ENCODE measurements around the gene ZFPM1. TPM values are rescaled to one million over a fixed set of nuclear protein-coding genes. Genes with fewer than 3 reads are reported as not detected.

ZFPM1 gene
- total RNA-seq, 1 donor from 2014 or later = 1.7 TPM

DNA sequence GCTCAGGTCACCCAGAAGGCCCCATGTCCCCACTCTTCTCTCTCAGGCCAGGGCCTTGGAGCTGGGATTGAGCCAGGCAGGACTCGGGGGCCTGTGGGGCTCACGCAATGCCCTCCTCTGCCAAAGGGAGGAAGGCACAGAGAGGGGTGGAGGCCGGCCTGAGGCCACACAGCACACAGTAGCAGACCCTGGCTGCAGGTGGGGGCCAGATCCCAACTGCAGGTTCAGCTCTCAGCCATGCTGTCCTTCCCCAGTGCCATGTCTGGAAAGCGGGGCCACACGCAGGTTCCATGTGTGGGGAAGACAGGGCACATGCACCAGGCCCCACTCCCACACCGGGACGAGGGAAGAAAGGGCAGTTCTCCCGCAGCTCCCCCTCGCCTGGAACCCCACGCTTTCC is 33.3 kb upstream of the ZFPM1 start:
- DNase-seq (ENCODE audit: extremely low spot score in 2 of 2) = no peak
- Histone ChIP-seq H3K9me3 (no peaks in the 10 kb centered on the region), H3K36me3 (no peaks in the 10 kb centered on the region), H3K27ac (no peak overlapping the region), H3K27me3 (no peaks in the 10 kb centered on the region), H3K4me1 (no peaks in the 10 kb centered on the region), H3K4me3 (no peak overlapping the region)
- intact Hi-C loops (cut with DNase I) = no loop called here
- TF ChIP-seq POLR2AphosphoS5 (IDR thresholded peaks at IDR 0.05; ENCODE audit: insufficient read depth in 1 of 2, low read depth in 1 of 2) (no peak), POLR2A (IDR thresholded peaks at IDR 0.05) (no peak)
- TF ChIP-seq, protein P1, sequence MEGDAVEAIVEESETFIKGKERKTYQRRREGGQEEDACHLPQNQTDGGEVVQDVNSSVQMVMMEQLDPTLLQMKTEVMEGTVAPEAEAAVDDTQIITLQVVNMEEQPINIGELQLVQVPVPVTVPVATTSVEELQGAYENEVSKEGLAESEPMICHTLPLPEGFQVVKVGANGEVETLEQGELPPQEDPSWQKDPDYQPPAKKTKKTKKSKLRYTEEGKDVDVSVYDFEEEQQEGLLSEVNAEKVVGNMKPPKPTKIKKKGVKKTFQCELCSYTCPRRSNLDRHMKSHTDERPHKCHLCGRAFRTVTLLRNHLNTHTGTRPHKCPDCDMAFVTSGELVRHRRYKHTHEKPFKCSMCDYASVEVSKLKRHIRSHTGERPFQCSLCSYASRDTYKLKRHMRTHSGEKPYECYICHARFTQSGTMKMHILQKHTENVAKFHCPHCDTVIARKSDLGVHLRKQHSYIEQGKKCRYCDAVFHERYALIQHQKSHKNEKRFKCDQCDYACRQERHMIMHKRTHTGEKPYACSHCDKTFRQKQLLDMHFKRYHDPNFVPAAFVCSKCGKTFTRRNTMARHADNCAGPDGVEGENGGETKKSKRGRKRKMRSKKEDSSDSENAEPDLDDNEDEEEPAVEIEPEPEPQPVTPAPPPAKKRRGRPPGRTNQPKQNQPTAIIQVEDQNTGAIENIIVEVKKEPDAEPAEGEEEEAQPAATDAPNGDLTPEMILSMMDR (IDR thresholded peaks at IDR 0.05) = no peak

DNA sequence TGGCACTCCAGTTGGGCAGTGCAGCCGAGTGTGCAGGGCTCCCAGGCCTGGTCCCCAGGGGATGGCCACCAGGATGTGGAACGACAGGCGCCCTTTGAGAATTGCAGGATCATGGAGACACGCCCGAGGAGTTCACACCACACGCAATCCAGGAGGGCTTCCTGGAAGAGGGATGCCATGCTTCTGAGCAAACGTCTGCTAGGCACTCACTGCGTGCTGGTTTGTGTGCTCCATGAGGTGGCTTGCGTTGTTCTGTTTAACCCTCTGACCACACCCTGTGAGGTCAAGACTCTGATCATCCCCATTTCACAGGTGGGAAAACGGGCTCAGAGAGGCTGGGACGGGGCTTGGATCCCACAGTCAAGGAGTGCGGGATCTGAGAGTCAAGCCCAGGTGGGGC is 32.6 kb upstream of the ZFPM1 start:
- no peak for DNase-seq (ENCODE audit: extremely low spot score in 2 of 2)
- no peaks in the 10 kb centered on the region for H3K36me3 ChIP-seq
- TF ChIP-seq, protein P1 (IDR thresholded peaks at IDR 0.05) = no peak
- TF ChIP-seq POLR2A (IDR thresholded peaks at IDR 0.05) (no peak), POLR2AphosphoS5 (IDR thresholded peaks at IDR 0.05; ENCODE audit: insufficient read depth in 1 of 2, low read depth in 1 of 2) (no peak)

DNA sequence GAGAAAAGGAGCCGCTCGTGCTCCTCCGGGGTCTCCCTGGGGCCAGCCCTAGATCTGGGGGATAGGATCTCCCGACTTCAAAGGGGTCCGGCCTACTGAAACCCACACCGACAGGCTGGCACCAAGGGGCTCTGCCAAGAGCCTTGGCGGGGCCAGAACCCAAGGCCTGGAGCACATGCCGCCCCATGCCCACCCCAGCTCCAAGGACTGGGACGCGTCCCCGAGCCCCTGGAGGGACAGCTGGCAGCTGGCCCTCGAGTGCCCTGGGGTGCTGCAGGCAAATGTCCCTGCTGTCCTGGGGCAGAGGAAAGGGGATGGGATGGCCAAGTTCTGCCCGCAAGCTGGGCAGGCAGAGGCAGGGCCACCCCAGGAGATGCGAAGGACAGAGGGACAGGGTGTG is 31.8 kb upstream of the ZFPM1 start:
- TF ChIP-seq POLR2AphosphoS5 (IDR thresholded peaks at IDR 0.05; ENCODE audit: insufficient read depth in 1 of 2, low read depth in 1 of 2) = no peak
- TF ChIP-seq, protein P1 (IDR thresholded peaks at IDR 0.05) = no peak
- Histone ChIP-seq H3K4me3 (no peak overlapping the region), H3K27ac (no peak overlapping the region), H3K9me3 (no peaks in the 10 kb centered on the region), H3K36me3 (no peaks in the 10 kb centered on the region), H3K4me1 (peaks cover 4% of the 10 kb centered on the region), H3K27me3 (no peaks in the 10 kb centered on the region)
- no peak for DNase-seq (ENCODE audit: extremely low spot score in 2 of 2)
- intact Hi-C loops (cut with DNase I) = no loop called here

More for the DNA sequence above, 32.6 kb upstream of the ZFPM1 start:
- Histone ChIP-seq H3K27me3 (no peaks in the 10 kb centered on the region), H3K4me3 (no peak overlapping the region), H3K27ac (no peak overlapping the region), H3K4me1 (peaks cover 4% of the 10 kb centered on the region), H3K9me3 (no peaks in the 10 kb centered on the region)
- intact Hi-C loops (cut with DNase I) = no loop called here

DNA sequence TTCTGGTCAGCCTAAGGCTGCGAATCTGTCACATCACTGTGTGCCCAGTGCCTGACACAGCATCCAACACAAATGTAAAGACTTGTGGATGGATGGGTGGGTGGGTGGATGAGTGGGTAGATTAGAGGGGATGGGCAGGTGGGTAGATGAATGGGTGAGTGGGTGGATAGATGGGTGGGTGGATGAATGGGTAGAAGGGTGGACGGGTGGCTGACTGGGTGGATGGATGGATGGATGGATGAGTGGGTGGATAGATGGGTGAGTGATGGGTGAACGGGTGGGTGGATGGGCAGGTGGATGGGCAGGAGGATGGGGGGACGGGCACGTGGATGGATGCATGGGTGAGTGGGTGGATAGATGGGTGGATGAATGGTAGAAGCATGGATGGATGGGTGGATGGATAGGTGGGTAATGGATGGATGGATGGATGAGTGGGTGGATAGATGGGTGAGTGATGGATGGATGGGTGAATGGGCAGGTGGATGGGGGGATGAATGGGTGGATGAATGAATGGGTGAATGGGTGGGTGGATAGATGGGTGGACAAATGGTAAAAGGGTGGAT is 31.1 kb upstream of the ZFPM1 start:
- TF ChIP-seq, protein P1 (IDR thresholded peaks at IDR 0.05) = no peak
- TF ChIP-seq POLR2A (IDR thresholded peaks at IDR 0.05) (no peak), POLR2AphosphoS5 (IDR thresholded peaks at IDR 0.05; ENCODE audit: insufficient read depth in 1 of 2, low read depth in 1 of 2) (no peak)
- Histone ChIP-seq H3K27ac (no peak overlapping the region), H3K4me1 (peaks cover 4% of the 10 kb centered on the region)

DNA sequence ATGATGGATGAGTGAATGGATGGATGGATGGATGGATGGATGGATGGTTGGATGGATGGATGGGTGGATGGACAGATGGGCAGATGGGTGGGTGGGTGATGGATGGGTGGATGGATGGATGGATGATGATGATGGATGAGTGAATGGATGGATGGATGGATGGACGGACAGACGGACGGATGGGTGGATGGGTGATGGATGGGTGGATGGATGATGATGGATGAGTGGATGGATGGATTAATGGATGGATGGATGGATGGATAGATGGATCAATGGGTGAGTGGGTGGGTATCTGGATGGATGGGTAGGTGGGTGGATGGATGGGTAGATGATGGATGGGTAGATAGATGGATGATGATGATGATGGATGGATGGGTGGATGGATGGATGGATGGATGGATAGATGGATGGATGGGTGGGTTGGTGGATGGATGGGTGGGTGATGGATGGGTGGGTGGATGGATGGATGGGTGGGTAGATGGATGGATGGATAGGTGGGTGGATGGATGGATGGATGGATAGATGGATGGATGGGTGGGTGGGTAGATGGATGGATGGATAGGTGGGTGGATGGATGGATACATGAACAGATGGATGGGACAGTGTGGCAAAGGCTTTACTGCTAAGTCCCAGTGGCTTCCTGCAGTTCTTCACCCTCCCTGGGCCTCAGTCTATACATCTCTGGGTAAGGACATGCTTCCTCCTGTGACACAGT is 30.2 kb upstream of the ZFPM1 start:
- Histone ChIP-seq H3K9me3 (no peaks in the 10 kb centered on the region), H3K27ac (no peak overlapping the region), H3K27me3 (no peaks in the 10 kb centered on the region), H3K36me3 (no peaks in the 10 kb centered on the region), H3K4me1 (peaks cover 4% of the 10 kb centered on the region), H3K4me3 (no peak overlapping the region)
- intact Hi-C loops (cut with DNase I) = no loop called here
- TF ChIP-seq POLR2A (IDR thresholded peaks at IDR 0.05) (no peak), POLR2AphosphoS5 (IDR thresholded peaks at IDR 0.05; ENCODE audit: insufficient read depth in 1 of 2, low read depth in 1 of 2) (no peak)
- TF ChIP-seq, protein P1 (IDR thresholded peaks at IDR 0.05) = no peak
- DNase-seq (ENCODE audit: extremely low spot score in 2 of 2) = no peak

More for the DNA sequence above, 31.1 kb upstream of the ZFPM1 start:
- no peaks in the 10 kb centered on the region for H3K9me3 ChIP-seq
- intact Hi-C loops (cut with DNase I) = no loop called here
- no peak overlapping the region for H3K4me3 ChIP-seq
- H3K27me3 ChIP-seq = no peaks in the 10 kb centered on the region
- H3K36me3 ChIP-seq = no peaks in the 10 kb centered on the region
- DNase-seq (ENCODE audit: extremely low spot score in 2 of 2) = no peak
